Measurements from ENCODE around the gene TUBGCP5.
A peak's percentile ranks its signal among the peaks of the same experiment; 100 is the strongest.

TUBGCP5 gene

GRCh38 chr15:22979238-22980188 is 59.9 kb downstream of the TUBGCP5 start:
- no peak for FAIRE-seq
- TF ChIP-seq TAF1 (IDR thresholded peaks at IDR 0.05; ENCODE audit: low read depth, low read length) = no peak
- TF ChIP-seq POU2F2 (IDR thresholded peaks at IDR 0.05; ENCODE audit: low read depth, low read length) = no peak
- no peak for TF ChIP-seq POLR2AphosphoS5 (IDR thresholded peaks at IDR 0.05; ENCODE audit: low read depth, low read length)
- no peak for TF ChIP-seq PAX5 (IDR thresholded peaks at IDR 0.05; ENCODE audit: insufficient read depth, low read length, severe bottlenecking)
- TF ChIP-seq POLR2A (IDR thresholded peaks at IDR 0.05; ENCODE audit: low read depth, low read length) = no peak
- no peak for TF ChIP-seq SPI1 (IDR thresholded peaks at IDR 0.05; ENCODE audit: low read depth, low read length)
- peak; percentile 60 for DNase-seq (ENCODE audit: insufficient read length, low spot score)

GRCh38 chr15:22978691-22979237 is 60.6 kb downstream of the TUBGCP5 start:
- no peak for TF ChIP-seq POU2F2 (IDR thresholded peaks at IDR 0.05; ENCODE audit: low read depth, low read length)
- no peak for TF ChIP-seq POLR2A (IDR thresholded peaks at IDR 0.05; ENCODE audit: low read depth, low read length)
- no peak for TF ChIP-seq SPI1 (IDR thresholded peaks at IDR 0.05; ENCODE audit: low read depth, low read length)
- no peak for TF ChIP-seq PAX5 (IDR thresholded peaks at IDR 0.05; ENCODE audit: insufficient read depth, low read length, severe bottlenecking)
- TF ChIP-seq POLR2AphosphoS5 (IDR thresholded peaks at IDR 0.05; ENCODE audit: low read depth, low read length) = no peak
- no peak for TF ChIP-seq TAF1 (IDR thresholded peaks at IDR 0.05; ENCODE audit: low read depth, low read length)
- FAIRE-seq (no peak), DNase-seq (ENCODE audit: insufficient read length, low spot score) (peak; percentile 37)

DNA sequence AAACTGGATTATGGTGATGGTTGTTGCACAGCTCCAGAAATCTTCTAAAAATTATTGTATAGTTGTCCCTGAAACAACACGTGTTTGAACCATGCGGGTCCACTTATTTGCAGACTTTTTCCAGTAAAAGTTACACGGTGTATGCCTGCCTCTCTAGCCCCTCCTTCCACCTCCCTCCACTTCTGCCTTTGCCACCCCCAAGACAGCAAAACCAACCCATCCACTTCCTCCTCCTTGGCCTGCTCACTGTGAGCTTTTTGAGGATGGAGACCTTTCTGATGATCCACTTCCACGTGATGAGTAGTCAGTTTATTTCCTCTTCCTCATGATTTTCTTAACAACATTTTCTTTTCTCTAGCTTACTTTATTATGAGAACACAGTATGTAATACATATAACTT is 64.6 kb downstream of the TUBGCP5 start:
- DNase-seq (ENCODE audit: insufficient read length, low spot score) (no peak), FAIRE-seq (no peak)
- TF ChIP-seq TAF1 (IDR thresholded peaks at IDR 0.05; ENCODE audit: low read depth, low read length) (no peak), SPI1 (IDR thresholded peaks at IDR 0.05; ENCODE audit: low read depth, low read length) (peak; percentile 38; the same call in 1 of the 2 replicates)

GRCh38 chr15:22973987-22974386 is 65.4 kb downstream of the TUBGCP5 start:
- no peak for DNase-seq (ENCODE audit: insufficient read length, low spot score)
- no peak for FAIRE-seq
- TF ChIP-seq POLR2A (IDR thresholded peaks at IDR 0.05; ENCODE audit: low read depth, low read length) = no peak
- no peak for TF ChIP-seq PAX5 (IDR thresholded peaks at IDR 0.05; ENCODE audit: insufficient read depth, low read length, severe bottlenecking)
- no peak for TF ChIP-seq POLR2AphosphoS5 (IDR thresholded peaks at IDR 0.05; ENCODE audit: low read depth, low read length)
- TF ChIP-seq TAF1 (IDR thresholded peaks at IDR 0.05; ENCODE audit: low read depth, low read length) = no peak

- no peak for TF ChIP-seq SPI1 (IDR thresholded peaks at IDR 0.05; ENCODE audit: low read depth, low read length)
- TF ChIP-seq PAX5 (IDR thresholded peaks at IDR 0.05; ENCODE audit: insufficient read depth, low read length, severe bottlenecking) = no peak
- no peak for TF ChIP-seq POLR2AphosphoS5 (IDR thresholded peaks at IDR 0.05; ENCODE audit: low read depth, low read length)
- TF ChIP-seq POLR2A (IDR thresholded peaks at IDR 0.05; ENCODE audit: low read depth, low read length) = no peak
- TF ChIP-seq POU2F2 (IDR thresholded peaks at IDR 0.05; ENCODE audit: low read depth, low read length) = no peak
- TF ChIP-seq TAF1 (IDR thresholded peaks at IDR 0.05; ENCODE audit: low read depth, low read length) = no peak
- no peak for DNase-seq (ENCODE audit: insufficient read length, low spot score)
- no peak for FAIRE-seq
These were observed 66.1 kb downstream of the TUBGCP5 start for GRCh38 chr15:22973286-22973685.

GRCh38 chr15:22969489-22969888 is 69.9 kb downstream of the TUBGCP5 start:
- DNase-seq (ENCODE audit: insufficient read length, low spot score) = no peak
- TF ChIP-seq POLR2AphosphoS5 (IDR thresholded peaks at IDR 0.05; ENCODE audit: low read depth, low read length) = no peak
- TF ChIP-seq POU2F2 (IDR thresholded peaks at IDR 0.05; ENCODE audit: low read depth, low read length) = no peak
- TF ChIP-seq PAX5 (IDR thresholded peaks at IDR 0.05; ENCODE audit: insufficient read depth, low read length, severe bottlenecking) = no peak
- TF ChIP-seq TAF1 (IDR thresholded peaks at IDR 0.05; ENCODE audit: low read depth, low read length) = no peak
- TF ChIP-seq SPI1 (IDR thresholded peaks at IDR 0.05; ENCODE audit: low read depth, low read length) = no peak
- TF ChIP-seq POLR2A (IDR thresholded peaks at IDR 0.05; ENCODE audit: low read depth, low read length) = no peak
- no peak for FAIRE-seq

DNA sequence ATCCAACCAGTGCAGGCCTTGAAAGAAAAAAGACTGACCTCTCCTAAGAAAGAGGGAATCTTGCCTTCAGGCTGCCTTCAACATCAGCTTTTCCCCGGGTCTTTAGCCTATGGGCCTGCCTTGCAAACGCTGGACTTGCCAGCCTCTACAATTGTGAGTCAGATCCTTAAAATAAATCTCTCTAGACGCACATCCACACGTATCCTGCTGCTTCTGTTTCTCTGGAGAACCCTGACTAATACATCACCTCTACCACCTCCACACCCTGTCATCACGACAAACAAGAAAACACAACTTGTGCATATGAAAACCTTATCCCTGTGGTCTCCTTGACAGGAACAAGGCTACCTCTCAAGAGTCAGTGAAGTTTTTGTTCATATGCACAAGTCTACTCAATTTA is 71.0 kb downstream of the TUBGCP5 start:
- DNase-seq (ENCODE audit: insufficient read length, low spot score) (no peak), FAIRE-seq (no peak)
- TF ChIP-seq POLR2A (IDR thresholded peaks at IDR 0.05; ENCODE audit: low read depth, low read length) (no peak), POLR2AphosphoS5 (IDR thresholded peaks at IDR 0.05; ENCODE audit: low read depth, low read length) (no peak), TAF1 (IDR thresholded peaks at IDR 0.05; ENCODE audit: low read depth, low read length) (no peak), PAX5 (IDR thresholded peaks at IDR 0.05; ENCODE audit: insufficient read depth, low read length, severe bottlenecking) (no peak), POU2F2 (IDR thresholded peaks at IDR 0.05; ENCODE audit: low read depth, low read length) (no peak), SPI1 (IDR thresholded peaks at IDR 0.05; ENCODE audit: low read depth, low read length) (no peak)

DNA sequence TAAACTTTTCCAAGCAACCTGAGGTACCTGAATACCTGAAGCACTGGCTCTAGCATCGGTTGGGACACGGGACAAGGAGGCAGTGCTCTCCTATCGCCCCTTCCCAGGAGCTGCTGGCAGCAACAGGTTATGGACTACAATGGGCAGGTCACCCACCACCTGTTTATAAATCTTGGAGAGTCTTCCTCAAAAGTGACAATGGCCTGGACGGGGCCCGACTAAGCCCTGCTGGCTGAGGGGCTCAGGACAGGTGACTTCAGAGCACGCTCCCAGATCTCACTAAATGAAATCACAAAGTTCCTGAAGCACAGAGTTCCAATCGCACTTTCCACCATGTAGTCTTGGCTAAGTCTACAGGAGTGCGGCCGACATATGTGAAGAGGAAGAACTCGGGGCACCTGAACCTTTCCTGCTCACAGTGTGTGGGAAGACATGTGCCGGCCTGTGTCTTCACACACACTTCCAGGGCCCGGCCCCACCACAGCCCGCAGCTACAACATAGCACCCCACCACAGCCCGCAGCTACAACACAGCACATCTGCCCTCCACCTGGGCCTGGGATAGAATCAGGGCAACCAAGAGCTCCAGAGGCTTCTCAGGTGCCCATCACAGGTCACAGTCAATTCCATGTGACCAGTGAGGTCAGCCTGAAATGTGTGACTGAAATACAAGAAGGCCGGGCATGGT is 72.1 kb downstream of the TUBGCP5 start:
- FAIRE-seq = no peak
- no peak for TF ChIP-seq POLR2AphosphoS5 (IDR thresholded peaks at IDR 0.05; ENCODE audit: low read depth, low read length)
- TF ChIP-seq POLR2A (IDR thresholded peaks at IDR 0.05; ENCODE audit: low read depth, low read length) = no peak
- TF ChIP-seq PAX5 (IDR thresholded peaks at IDR 0.05; ENCODE audit: insufficient read depth, low read length, severe bottlenecking) = no peak
- TF ChIP-seq POU2F2 (IDR thresholded peaks at IDR 0.05; ENCODE audit: low read depth, low read length) = no peak
- DNase-seq (ENCODE audit: insufficient read length, low spot score) = no peak

- FAIRE-seq (no peak), DNase-seq (ENCODE audit: insufficient read length, low spot score) (no peak)
- TF ChIP-seq PAX5 (IDR thresholded peaks at IDR 0.05; ENCODE audit: insufficient read depth, low read length, severe bottlenecking) (no peak), POLR2A (IDR thresholded peaks at IDR 0.05; ENCODE audit: low read depth, low read length) (no peak), POLR2AphosphoS5 (IDR thresholded peaks at IDR 0.05; ENCODE audit: low read depth, low read length) (no peak), POU2F2 (IDR thresholded peaks at IDR 0.05; ENCODE audit: low read depth, low read length) (no peak)
These were observed 72.9 kb downstream of the TUBGCP5 start for GRCh38 chr15:22966321-22967083.

Measured in GM12891 (cell line).